Stimulated activated CD4-positive, alpha-beta T cell treated with anti-CD3 and anti-CD28 coated beads, TNF-alpha, amount 100 ng/mL, for 4 hours (primary cell): ENCODE data around the gene SETSIP.
A peak's percentile ranks its signal among the peaks of the same experiment; 100 is the strongest.
"Not testable (repeated sequence)": the region's sequence is repeated elsewhere in the genome, so short reads cannot be mapped to it uniquely, and the experiment has no call there.

ENCODE experiments used
- DNase-seq, 3 experiments: peaks; one replicate each; pipeline ENCODE4 v3.0.0-alpha.2; 2020; ENCODE audit warnings: low read depth in 3 of 3

SETSIP gene

DNA sequence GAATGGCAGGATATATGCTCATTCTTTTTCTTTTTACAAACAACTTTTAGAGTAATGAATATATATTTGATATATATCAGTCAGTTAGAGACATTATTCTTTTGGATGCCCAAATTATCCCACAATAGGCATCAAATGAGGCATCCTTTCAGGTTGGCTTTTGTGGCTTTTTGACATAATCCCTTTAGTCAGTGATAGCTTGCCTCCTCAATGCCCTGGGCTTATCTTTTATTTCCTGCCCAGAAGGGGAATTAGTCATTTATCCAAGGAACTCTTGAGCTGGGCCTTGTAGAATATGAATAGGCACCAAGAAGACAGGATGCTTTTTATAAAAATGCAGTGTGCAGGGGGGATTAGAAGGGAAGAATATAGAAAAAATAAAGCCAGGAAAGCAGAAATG lies 23.3 kb downstream of the SETSIP start:
- no peak for DNase-seq

DNA sequence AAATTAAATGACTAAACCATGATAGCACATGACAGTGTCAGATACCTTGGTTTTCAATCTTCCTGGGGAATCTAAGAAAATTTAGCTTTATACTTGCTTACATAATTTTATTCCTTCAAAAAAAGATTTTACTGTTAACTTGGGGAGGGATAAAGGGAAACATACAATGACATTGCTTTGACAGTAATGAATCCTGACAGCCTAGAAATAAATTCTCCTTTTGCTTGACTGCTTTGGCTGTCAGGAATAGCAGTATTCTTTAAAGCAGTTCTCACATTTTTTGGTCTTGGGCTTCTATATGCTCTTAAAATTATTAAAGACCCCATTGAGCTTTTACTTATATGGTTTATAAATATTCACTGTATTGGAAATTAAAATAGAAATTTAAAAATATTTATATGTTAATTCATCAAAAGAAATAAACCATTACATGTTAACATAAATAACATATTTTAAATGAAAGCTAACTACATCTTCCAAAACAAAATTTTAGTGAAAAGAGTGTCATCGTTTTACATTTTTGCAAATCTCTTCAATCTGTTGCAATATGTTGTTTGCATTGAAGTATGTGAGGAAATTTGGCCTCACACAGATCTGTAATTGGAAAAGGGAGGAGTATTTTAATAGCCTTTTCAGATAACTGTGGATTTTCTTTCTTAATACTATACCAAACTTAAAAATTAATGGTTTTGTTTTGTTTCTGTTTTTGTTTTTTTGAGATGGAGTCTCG lies 29.3 kb downstream of the SETSIP start:
- no peak for DNase-seq

DNA sequence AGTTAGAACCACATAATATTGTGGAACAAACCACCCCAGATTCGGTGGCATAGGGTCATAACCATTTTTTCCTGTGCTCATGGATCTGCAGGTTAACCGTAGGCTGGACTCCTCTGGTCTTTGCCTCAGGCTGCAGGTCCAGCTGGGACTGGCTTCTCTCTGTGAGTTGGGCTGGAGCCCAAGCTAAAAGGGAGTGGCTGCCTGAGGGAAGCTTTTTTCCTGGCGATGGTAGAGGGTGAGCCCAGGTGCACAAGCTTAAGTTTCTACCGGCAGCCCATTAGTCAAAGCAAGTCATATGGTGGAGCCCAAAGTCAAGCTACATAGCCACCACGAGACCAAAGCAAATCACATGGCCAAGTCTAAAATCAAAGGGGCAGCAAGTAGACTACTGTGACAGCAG lies 31.6 kb downstream of the SETSIP start:
- DNase-seq: no peak

DNA sequence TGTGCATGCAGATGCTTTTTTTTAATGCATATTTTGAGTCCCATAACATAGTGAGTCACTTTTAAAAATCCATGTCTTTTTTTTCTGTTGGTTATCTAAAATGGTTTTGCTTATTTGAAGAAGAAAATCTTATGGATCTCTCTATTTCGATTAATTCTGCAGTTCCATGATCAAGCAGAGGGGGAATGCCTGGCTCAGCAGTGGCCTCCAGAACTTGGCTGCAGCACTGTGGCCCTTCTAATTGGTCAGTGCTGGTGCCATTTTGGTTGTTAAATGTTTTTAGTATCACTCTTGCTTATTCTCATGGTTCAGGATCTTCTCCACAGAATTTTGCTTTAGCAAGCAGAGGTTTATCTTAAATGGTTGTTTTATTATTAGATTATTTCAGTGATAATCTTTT lies 34.2 kb downstream of the SETSIP start:
- no peak for DNase-seq

DNA sequence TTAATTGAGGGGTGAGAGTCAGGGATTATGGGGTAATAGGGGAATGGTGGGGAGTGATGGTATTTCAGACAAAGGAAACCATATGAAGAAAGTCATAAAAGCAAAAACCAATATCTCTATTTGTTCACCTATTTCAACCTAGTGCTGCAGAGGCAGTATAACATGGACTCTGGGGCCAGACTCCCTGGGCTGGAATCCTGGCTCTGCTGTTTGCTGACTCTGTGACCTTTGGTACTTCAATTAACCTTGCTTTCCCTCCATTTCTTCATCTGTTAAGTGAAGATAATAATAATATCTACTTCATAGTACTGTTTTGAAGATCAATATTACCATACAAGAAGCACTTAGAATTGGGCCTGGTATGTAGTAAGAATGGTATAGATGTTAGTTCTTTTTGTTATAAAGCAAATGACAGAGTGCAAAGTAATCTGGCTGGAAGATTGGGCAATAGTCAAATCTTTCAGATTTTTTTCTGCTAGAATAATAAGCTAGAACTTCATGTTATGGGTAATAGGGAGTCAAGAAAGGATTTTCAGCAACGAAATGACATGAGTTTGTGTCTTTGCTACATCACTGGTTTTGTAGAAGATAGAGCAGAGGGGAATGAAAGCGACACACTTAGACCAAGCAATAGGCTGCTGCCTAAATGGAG lies 36.4 kb downstream of the SETSIP start:
- no peak for DNase-seq

DNA sequence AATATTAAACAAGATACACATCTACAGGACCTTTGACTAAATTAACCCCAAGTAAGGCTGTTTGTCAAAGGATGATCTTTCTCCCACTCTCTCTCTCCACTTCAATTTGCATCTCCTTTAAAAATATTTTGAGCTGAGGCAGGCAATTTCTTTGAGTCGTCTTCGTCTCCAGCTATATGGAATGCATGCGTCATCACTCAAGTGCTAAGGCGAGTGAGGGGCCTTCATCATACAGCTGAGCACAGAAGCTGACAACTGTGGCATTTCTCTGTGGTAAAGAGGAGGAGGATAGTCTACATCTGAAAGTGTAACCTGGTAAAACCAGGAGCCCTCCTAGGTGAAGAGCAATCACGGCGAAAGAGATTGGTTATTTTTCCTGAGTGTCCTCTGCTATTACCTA lies 37.8 kb downstream of the SETSIP start:
- no peak for DNase-seq

DNA sequence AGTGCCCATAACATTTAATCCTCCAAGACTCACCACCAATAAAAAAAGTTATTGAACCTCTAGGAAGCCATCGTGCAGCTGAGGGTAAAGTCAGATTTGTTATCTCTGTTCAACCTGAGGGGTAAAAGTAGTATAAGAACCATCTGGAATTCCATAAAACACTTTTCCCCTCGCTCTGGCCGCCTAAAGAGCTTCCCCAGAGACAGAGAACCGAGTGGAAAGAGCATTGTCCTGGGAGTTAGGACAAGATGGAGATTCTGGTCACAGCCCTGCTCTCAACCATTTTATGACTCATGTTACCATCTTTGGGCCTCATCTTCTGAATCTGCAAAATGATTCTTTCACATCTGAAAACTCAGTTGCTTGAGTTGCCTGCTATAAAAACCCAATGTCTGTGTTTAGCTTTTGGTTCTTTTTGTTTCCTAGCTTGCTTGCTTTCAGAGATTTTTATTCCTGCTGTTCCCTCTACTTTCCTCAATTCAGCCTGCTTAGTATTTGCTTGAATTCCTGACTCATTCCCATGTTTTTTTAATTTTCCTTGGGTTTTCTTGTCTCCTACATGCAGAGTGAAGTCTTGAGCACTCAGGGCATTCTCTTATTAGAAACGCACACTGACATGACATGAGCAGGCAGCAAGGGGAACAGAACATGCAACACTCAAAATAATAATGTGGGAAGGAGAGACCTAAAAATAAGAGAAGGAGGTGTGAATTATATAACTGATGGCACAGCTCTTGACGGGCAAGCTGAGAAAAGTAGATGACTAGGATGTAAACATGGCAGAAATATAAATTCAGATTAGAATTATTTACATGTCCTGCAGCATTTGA lies 43.7 kb downstream of the SETSIP start:
- DNase-seq: no peak

DNA sequence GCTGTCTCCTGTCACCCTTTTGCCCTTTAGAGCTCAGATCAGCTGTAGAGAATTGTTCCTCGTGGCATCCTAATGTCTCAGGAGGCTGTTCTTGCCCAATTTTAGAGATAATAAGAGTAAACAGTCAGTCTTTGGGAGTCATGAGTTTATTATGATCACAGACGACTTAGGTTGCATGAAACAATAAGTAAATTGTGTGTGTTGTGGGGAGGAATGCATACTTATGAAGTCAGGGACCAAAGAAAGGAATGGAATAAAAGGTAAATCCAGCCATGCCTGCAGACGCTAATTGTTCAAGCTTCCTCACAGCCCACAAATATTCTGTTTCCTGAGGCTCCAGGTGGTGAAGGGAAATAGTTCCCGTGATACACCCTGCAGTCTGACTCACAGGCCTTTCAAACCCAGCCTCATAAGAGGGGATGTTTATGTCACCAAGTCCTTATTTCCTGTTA lies 44.5 kb downstream of the SETSIP start:
- no peak for DNase-seq

DNA sequence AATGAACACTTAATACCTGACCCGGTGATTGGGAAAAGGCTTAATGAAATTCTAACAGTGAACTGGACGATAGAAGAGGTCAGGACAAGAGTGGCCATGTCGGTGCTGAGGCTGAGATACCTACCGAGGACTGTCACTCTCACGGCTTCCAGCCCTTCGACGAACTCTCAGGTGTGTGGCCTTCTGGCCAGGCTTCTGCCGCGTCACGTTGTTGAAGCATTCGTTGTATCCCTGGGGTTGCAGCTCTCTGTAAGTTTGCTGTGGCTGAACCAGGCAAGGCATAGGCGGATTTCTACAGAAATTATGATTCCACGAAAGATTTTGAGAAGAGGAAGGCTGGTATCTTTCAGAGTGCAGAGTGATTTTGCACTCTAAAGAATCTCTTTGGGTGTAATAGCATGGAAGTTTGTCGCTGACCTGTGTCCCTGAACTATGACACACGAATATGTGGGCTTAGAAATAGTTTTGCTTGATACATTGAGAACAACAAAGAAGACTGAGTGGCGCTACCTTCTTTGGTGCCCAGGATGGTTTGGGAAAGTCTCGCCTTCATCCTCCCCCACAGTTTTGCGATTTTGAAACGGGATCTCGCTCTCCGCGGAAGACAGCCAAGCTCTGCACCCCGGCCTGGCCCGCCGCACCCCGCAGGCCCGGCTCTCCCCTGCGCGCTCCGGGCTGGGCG lies 45.8 kb downstream of the SETSIP start:
- DNase-seq: peak in 1 of 3 experiments; percentile 1

DNA sequence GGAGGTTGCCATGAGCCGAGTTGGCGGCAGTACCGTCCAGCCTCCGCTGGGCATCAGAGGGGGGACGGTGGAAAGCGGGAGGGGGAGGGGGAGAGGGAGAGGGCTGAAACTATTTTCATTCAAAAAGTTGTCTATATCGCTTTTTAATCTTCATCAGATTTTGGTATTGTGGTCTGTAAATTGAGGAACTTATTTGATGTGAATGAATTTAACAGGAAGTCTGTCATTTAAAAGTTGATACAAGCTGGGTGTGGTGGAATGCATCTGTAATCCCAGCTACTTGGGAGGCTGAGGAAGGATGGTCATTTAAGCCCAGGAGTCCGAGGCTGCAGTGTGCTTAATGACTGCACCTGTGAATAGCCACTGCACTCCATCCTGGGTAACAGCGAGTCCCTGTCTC lies 48.4 kb downstream of the SETSIP start:
- DNase-seq: no peak

DNA sequence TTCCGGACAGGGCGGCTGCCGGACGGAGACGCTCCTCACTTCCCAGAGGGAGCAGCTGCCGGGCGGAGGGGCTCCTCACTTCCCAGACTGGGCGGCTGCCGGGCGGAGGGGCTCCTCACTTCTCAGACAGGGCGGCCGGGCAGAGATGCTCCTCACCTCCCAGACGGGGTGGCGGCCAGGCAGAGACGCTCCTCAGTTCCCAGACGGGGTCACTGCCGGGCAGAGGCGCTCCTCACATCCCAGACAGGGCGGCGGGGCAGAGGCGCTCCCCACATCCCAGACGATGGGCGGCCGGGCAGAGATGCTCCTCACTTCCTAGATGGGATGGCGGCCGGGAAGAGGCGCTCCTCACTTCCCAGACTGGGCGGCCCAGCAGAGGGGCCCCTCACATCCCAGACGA lies 49.2 kb downstream of the SETSIP start:
- not testable (repeated sequence) for DNase-seq
